Tibial nerve (tissue), 4 donors: ENCODE results near the gene BTBD10. TPM values are rescaled to one million over a fixed set of nuclear protein-coding genes. Genes with fewer than 3 reads are reported as not detected.

ENCODE experiments used
- DNase-seq, 2 donors: peaks; one replicate each; pipeline ENCODE4 v3.0.0-alpha.2; 2019; ENCODE audit warnings: low spot score in 2 of 2
- H3K27ac ChIP-seq, 4 donors: fragments of 200-600 bp; sonication (generic) in 3 of 4; one replicate each; pipeline ENCODE4 v1.5.1; 2017 to 2019; ENCODE audit warnings: mild to moderate bottlenecking in 1 of 4
- H3K27me3 ChIP-seq, 2 donors: fragments of 200-600 bp; sonication (generic) in 1 of 2; one replicate each; pipeline versions ENCODE4 v1.5.1 to v1.6.0; 2017 to 2019
- H3K36me3 ChIP-seq, 3 donors: fragments of 200-600 bp; sonication (generic); one replicate each; pipeline ENCODE4 v1.5.1; 2018 to 2019
- H3K4me1 ChIP-seq, 4 donors: fragments of 200-600 bp; sonication (generic) in 3 of 4; one replicate each; pipeline ENCODE4 v1.5.1; 2017 to 2019
- H3K4me3 ChIP-seq, 4 donors: fragments of 200-600 bp; sonication (generic) in 3 of 4; one replicate each; pipeline ENCODE4 v1.5.1; 2017 to 2019; ENCODE audit warnings: mild to moderate bottlenecking in 1 of 4, moderate library complexity in 1 of 4
- H3K9me3 ChIP-seq, 4 donors: fragments of 200-600 bp; sonication (generic) in 3 of 4; one replicate each; pipeline ENCODE4 v1.5.1; 2017 to 2019
- EP300 ChIP-seq, 2 donors: sonication (generic); formaldehyde crosslinking; IDR thresholded peaks; one replicate each; pipeline ENCODE4 v1.6.1; 2017; ENCODE audit warnings: antibody characterized with exemption in 2 of 2, mild to moderate bottlenecking in 1 of 2
- POLR2A ChIP-seq, 2 donors: fragments of 450-650 bp; IDR thresholded peaks; one replicate each; pipeline ENCODE4 v1.6.1; 2017; ENCODE audit warnings: antibody characterized with exemption in 2 of 2, mild to moderate bottlenecking in 2 of 2, moderate library complexity in 2 of 2
- WGBS, 2 donors: methylation state at CpG; one replicate each; pipeline ENCODE4 v1.1.5; 2018; 5-methylcytosine and 5-hydroxymethylcytosine counted together
- total RNA-seq, 4 donors: library from RNA; depleted of rRNA; stranded (reverse); fragments of >200 nt; gene quantifications; one replicate each; pipeline ENCODE4 v1.1.0, GENCODE V29; 2016
- TF ChIP-seq, protein P1 (sequence below), 5 experiments: fragments of 200-600 bp in 3 of 5; fragments of 450-650 bp in 2 of 5; sonication (generic) in 3 of 5; IDR thresholded peaks; one replicate each; pipeline ENCODE4 v1.5.1; 2016 to 2019; ENCODE audit warnings: antibody characterized with exemption in 5 of 5, mild to moderate bottlenecking in 3 of 5, moderate library complexity in 2 of 5

The BTBD10 gene
- total RNA-seq, 4 donors from 2014 or later, result 29.8 to 37.0 (median 33.7) TPM

- TF ChIP-seq EP300 (IDR thresholded peaks at IDR 0.05) (no peak), POLR2A (IDR thresholded peaks at IDR 0.05) (no peak)
- TF ChIP-seq, protein P1, sequence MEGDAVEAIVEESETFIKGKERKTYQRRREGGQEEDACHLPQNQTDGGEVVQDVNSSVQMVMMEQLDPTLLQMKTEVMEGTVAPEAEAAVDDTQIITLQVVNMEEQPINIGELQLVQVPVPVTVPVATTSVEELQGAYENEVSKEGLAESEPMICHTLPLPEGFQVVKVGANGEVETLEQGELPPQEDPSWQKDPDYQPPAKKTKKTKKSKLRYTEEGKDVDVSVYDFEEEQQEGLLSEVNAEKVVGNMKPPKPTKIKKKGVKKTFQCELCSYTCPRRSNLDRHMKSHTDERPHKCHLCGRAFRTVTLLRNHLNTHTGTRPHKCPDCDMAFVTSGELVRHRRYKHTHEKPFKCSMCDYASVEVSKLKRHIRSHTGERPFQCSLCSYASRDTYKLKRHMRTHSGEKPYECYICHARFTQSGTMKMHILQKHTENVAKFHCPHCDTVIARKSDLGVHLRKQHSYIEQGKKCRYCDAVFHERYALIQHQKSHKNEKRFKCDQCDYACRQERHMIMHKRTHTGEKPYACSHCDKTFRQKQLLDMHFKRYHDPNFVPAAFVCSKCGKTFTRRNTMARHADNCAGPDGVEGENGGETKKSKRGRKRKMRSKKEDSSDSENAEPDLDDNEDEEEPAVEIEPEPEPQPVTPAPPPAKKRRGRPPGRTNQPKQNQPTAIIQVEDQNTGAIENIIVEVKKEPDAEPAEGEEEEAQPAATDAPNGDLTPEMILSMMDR (IDR thresholded peaks at IDR 0.05), result no peak
- 87 to 94% methylated on average over 2 of the region's 2 CpGs for WGBS, 2 donors
- DNase-seq, result no peak
- Histone ChIP-seq H3K4me1 (peaks cover 0 to 7% (median 3%) of the 10 kb centered on the region in 4 donors), H3K9me3 (no peaks in the 10 kb centered on the region), H3K36me3 (peaks cover 0 to 83% (median 0%) of the 10 kb centered on the region in 3 donors), H3K27ac (no peak overlapping the region), H3K27me3 (no peaks in the 10 kb centered on the region), H3K4me3 (no peak overlapping the region)
Measured at GRCh38 chr11:13386567-13386966, 76.5 kb downstream of the BTBD10 start.

DNA sequence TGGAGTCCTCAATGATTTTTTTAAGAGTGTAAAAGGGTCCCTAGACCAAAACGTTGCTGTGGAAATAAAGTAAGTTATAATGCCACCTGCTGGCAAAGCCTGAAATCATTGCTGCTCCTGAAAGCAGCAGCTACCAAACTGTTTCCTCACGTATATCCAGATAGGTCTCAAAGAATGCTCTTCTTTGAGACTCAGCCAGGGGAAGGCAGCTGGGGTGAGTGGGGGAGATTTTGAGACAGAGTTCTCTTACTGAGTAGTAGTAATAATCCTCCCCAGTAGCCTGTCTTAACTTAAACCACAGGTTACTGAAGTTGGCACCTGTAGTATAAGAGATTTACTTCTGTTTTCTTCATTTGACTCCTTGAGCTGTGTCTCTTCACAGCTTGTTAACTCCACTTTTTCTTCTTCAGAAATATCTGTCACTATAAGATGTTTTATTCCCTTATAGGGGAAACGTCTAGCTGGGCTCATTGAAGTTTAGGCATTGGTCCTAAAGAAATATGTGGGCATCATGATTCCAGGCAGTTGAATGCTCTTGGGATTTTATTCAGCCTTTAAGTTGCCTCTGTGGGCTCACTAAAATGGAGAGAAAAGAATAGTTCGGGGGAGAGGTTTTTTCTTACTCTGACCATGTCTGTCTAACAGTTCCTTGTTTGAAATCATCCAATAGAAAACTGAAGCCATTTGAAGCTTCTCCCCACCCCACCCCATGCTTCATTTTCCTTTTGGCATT, 77.9 kb downstream of the BTBD10 start:
- H3K9me3 ChIP-seq, result no peaks in the 10 kb centered on the region
- peak in 1 of 2 donors; percentile 58 for DNase-seq
- 12 to 20% methylated on average over 4 of the region's 4 CpGs for WGBS, 2 donors
- H3K36me3 ChIP-seq, result peaks cover 0 to 83% (median 0%) of the 10 kb centered on the region in 3 donors
- no peak overlapping the region for H3K4me3 ChIP-seq
- no peaks in the 10 kb centered on the region for H3K27me3 ChIP-seq
- TF ChIP-seq POLR2A (IDR thresholded peaks at IDR 0.05), result no peak
- TF ChIP-seq, protein P1 (IDR thresholded peaks at IDR 0.05), result peak; percentile 34 to 63 (median 47)
- peak overlapping the region in 1 of 4 donors; percentile 15 for H3K27ac ChIP-seq
- peaks cover 0 to 7% (median 3%) of the 10 kb centered on the region in 4 donors for H3K4me1 ChIP-seq

- no peaks in the 10 kb centered on the region for H3K9me3 ChIP-seq
- TF ChIP-seq POLR2A (IDR thresholded peaks at IDR 0.05), result no peak
- TF ChIP-seq EP300 (IDR thresholded peaks at IDR 0.05), result no peak
- TF ChIP-seq, protein P1 (IDR thresholded peaks at IDR 0.05), result no peak
- no peaks in the 10 kb centered on the region for H3K27me3 ChIP-seq
- H3K27ac ChIP-seq, result no peak overlapping the region
- peaks cover 0 to 84% (median 0%) of the 10 kb centered on the region in 3 donors for H3K36me3 ChIP-seq
- WGBS, 2 donors, result 91 to 93% methylated on average over 3 of the region's 3 CpGs
- H3K4me1 ChIP-seq, result peaks cover 0 to 7% (median 3%) of the 10 kb centered on the region in 4 donors
- no peak overlapping the region for H3K4me3 ChIP-seq
- no peak for DNase-seq
Measured at GRCh38 chr11:13382751-13383150, 80.3 kb downstream of the BTBD10 start.

DNA sequence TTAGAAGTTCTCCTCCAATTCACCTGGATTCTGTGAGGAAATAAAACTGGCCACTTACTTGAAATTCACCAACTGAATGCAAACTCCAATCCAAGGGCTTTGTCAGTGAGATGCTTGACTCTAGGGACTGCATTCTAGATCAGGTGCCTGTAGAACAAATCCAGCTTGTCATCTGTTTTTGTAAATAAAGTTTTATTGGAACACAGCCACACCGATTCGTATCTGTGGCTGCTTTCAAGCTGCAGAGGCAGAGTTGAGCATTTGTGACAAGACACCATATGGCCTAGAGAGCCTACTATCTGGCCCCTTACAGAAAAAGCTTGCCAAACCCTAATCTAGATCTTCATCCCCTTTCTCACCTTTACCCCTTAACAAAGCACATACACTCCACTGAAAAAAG, 82.3 kb downstream of the BTBD10 start:
- TF ChIP-seq, protein P1 (IDR thresholded peaks at IDR 0.05), result no peak
- TF ChIP-seq POLR2A (IDR thresholded peaks at IDR 0.05) (no peak), EP300 (IDR thresholded peaks at IDR 0.05) (no peak)
- Histone ChIP-seq H3K4me3 (no peak overlapping the region), H3K4me1 (peaks cover 0 to 7% (median 3%) of the 10 kb centered on the region in 4 donors), H3K27ac (no peak overlapping the region), H3K9me3 (no peaks in the 10 kb centered on the region), H3K27me3 (no peaks in the 10 kb centered on the region), H3K36me3 (peaks cover 0 to 85% (median 11%) of the 10 kb centered on the region in 3 donors)
- DNase-seq, result no peak
- WGBS, 2 donors, result 91 to 100% methylated on average over 2 of the region's 2 CpGs

DNA sequence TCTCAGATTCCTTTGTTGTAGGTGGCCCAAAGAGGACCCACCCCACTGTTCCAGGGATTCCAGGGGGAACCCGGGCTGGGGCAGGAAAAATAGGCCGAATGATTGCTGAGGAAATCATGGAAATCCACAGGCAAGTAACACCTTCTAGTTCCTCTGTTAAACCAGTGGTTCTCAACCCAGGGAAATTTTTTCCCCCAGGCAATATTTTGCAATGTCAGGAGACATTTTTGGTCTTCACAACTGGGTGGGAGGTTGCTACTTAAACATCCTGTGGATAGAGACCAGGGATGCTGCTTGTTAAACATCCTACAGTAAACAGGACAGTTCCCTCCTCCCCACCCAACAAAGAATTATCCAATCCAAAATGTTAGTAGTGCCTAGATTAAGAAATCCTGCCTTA, 84.7 kb downstream of the BTBD10 start:
- TF ChIP-seq POLR2A (IDR thresholded peaks at IDR 0.05) (no peak), EP300 (IDR thresholded peaks at IDR 0.05) (no peak)
- TF ChIP-seq, protein P1 (IDR thresholded peaks at IDR 0.05), result no peak
- 79 to 87% methylated on average over 2 of the region's 2 CpGs for WGBS, 2 donors
- H3K4me1 ChIP-seq, result no peaks in the 10 kb centered on the region
- no peak overlapping the region for H3K4me3 ChIP-seq
- H3K36me3 ChIP-seq, result peaks cover 0 to 99% (median 13%) of the 10 kb centered on the region in 3 donors
- H3K27me3 ChIP-seq, result no peaks in the 10 kb centered on the region
- no peak for DNase-seq
- H3K9me3 ChIP-seq, result no peaks in the 10 kb centered on the region
- H3K27ac ChIP-seq, result no peak overlapping the region
